ENCODE data around the gene FAM228A. TPM values are rescaled to one million over a fixed set of nuclear protein-coding genes. Genes with fewer than 3 reads are reported as not detected.
"Not testable (repeated sequence)": the region's sequence is repeated elsewhere in the genome, so short reads cannot be mapped to it uniquely, and the experiment has no call there.

FAM228A gene
- total RNA-seq, result not detected

GRCh38 chr2:24174851-24175277, at the start of gene FAM228A:
FAM228A (plus strand) TSS chr2:24175053; CDS start chr2:24175481, 428 bp downstream.
- Mint-ChIP-seq H3K27me3 (peaks cover 21% of the 10 kb centered on the region), H3K27ac (no peak within 1 kb of the TSS), H3K9me3 (no peaks in the 10 kb centered on the region), H3K4me1 (no peaks in the 10 kb centered on the region), H3K4me3 (no peak within 1 kb of the TSS), H3K36me3 (peaks cover 3% of the 10 kb centered on the region)
- no peak for DNase-seq

- H3K9me3 Mint-ChIP-seq, result no peaks in the 10 kb centered on the region
- DNase-seq, result no peak
- H3K4me1 Mint-ChIP-seq, result peaks cover 18% of the 10 kb centered on the region
Observed at GRCh38 chr2:24125956-24126355, 48.9 kb upstream of the FAM228A start.

GRCh38 chr2:24132543-24132942, 42.3 kb upstream of the FAM228A start:
- H3K4me1 Mint-ChIP-seq, result peaks cover 3% of the 10 kb centered on the region
- H3K27ac Mint-ChIP-seq, result no peak overlapping the region
- peaks cover 5% of the 10 kb centered on the region for H3K9me3 Mint-ChIP-seq
- no peaks in the 10 kb centered on the region for H3K27me3 Mint-ChIP-seq
- H3K4me3 Mint-ChIP-seq, result no peak overlapping the region
- H3K36me3 Mint-ChIP-seq, result no peaks in the 10 kb centered on the region
- no peak for DNase-seq

More at GRCh38 chr2:24125956-24126355, 48.9 kb upstream of the FAM228A start:
- Mint-ChIP-seq H3K27ac (no peak overlapping the region), H3K36me3 (no peaks in the 10 kb centered on the region), H3K4me3 (no peak overlapping the region), H3K27me3 (no peaks in the 10 kb centered on the region)

DNA sequence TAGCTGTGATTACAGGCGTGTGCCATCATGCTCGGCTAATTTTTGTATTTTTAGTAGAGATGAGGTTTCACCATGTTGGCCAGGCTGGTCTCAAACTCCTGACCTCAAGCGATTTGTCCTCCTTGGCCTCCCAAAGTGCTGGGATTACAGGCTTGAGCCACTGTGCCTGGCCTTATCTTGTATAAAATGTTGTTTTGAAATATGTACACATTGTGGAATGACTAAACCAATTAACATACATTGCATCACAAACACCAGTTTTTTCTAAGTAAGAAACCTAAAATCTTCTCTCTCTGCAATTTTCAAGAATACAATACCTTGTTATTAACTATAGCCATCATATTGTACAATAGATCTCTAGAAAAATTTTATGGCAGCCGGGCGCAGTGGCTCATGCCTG, 34.5 kb upstream of the FAM228A start:
- not testable (repeated sequence) for H3K4me3 Mint-ChIP-seq, H3K36me3 Mint-ChIP-seq, DNase-seq, H3K27me3 Mint-ChIP-seq, H3K4me1 Mint-ChIP-seq, H3K27ac Mint-ChIP-seq, H3K9me3 Mint-ChIP-seq

DNA sequence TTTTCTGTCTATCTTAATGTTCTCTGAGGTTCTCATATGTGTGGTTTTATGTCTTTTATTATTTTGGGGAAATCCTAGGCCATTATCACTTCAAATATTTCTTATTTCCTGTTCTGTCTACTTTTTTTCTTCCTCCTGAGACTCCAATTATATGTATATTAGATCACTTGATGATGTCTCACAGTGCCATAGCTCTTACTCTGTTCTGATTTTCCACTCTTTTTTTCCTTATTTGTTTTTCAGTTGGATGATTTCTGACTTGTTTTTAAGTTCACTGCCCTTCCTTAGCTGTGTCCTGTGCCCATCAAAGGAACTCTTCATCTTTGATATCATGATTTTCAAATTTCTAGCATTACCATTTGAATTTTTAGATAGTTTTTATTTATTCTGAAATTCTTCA, 27.5 kb upstream of the FAM228A start:
- H3K27me3 Mint-ChIP-seq, result no peaks in the 10 kb centered on the region
- DNase-seq, result no peak
- H3K4me3 Mint-ChIP-seq, result no peak overlapping the region
- H3K27ac Mint-ChIP-seq, result no peak overlapping the region
- H3K9me3 Mint-ChIP-seq, result peaks cover 9% of the 10 kb centered on the region
- H3K36me3 Mint-ChIP-seq, result peaks cover 12% of the 10 kb centered on the region
- H3K4me1 Mint-ChIP-seq, result no peaks in the 10 kb centered on the region

DNA sequence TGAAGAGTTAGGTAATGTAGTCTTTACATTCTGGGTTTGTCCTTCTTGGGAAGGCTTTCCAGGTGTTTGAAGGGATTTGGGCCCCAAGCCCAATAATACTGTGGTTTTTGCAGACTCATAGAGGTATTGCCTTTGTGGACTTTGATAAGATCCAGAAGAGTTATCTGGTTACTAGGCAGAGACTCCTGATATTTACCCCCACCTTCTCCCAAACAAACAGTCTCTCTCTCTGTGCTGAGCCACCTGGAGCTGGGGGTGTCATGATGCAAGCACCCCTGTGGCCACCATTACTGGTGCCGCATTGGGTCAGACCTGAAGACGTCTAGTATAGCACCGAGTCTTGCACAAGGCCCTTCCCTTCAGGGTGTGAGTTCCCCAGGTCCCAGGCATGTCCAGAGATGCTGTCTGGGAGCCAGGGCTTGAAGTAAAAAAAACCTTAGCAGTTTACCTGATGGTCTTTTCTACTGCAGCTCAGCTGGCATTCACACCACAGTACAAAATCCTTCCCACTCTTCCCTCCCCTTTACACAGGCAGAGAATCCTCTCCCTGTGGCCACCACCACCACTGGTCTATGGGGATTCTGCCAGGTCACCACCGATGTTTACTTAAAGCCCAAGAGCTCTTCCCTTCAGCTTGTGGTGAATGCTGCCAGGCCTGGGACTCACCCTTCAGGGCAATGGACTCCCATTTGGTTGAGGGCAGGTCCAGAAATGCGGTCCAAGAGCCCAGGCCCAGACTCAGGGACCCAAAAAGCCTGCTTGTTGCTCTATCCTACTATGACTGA, 22.2 kb upstream of the FAM228A start:
- Mint-ChIP-seq H3K36me3 (peaks cover 12% of the 10 kb centered on the region), H3K9me3 (peaks cover 4% of the 10 kb centered on the region), H3K27ac (no peak overlapping the region), H3K27me3 (no peaks in the 10 kb centered on the region), H3K4me1 (no peaks in the 10 kb centered on the region), H3K4me3 (no peak overlapping the region)
- no peak for DNase-seq

DNA sequence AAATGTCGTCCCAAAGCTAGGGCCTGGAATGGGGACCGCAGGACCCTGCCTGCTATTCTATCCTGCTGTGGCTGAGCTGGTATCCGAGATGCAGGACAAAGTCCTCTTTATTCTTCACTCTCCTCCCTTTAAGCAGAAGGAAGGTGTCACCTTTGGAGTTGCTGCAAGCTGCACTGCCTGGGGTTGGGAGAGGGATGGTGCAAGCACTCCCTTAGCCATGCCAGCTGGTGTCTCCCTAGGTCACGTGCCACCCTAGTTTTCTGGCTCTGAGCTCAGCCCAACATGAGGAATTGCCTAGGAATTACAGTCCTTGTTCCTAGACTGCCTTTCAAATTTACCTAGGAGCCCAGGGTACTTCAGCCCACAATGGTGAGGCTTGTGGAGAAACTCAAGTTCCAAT, 21.4 kb upstream of the FAM228A start:
- Mint-ChIP-seq H3K4me1 (no peaks in the 10 kb centered on the region), H3K4me3 (no peak overlapping the region), H3K27me3 (no peaks in the 10 kb centered on the region), H3K9me3 (peaks cover 3% of the 10 kb centered on the region), H3K36me3 (peaks cover 6% of the 10 kb centered on the region), H3K27ac (no peak overlapping the region)
- no peak for DNase-seq

DNA sequence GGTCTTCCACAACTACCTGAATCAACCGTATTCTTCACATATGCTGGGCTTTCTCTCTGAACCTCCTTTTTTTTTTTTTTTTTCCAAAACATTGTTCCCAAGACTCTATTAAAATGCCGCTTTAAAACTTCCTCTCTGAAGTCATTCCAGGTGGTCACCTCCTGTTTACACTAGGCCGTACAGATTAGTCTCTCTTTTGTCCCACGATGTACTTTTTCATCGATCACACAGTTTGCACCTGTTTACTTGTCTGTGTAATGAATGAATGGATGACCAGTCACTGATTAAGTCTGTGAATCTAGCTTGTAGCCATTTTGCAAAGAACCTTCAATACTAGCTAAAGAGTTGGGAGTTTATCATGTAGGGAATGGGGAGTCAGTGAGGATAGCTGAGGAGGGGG, 16.7 kb upstream of the FAM228A start:
- DNase-seq, result no peak
- no peaks in the 10 kb centered on the region for H3K4me1 Mint-ChIP-seq
- H3K9me3 Mint-ChIP-seq, result no peaks in the 10 kb centered on the region
- H3K36me3 Mint-ChIP-seq, result no peaks in the 10 kb centered on the region
- H3K27ac Mint-ChIP-seq, result no peak overlapping the region
- no peaks in the 10 kb centered on the region for H3K27me3 Mint-ChIP-seq
- no peak overlapping the region for H3K4me3 Mint-ChIP-seq

DNA sequence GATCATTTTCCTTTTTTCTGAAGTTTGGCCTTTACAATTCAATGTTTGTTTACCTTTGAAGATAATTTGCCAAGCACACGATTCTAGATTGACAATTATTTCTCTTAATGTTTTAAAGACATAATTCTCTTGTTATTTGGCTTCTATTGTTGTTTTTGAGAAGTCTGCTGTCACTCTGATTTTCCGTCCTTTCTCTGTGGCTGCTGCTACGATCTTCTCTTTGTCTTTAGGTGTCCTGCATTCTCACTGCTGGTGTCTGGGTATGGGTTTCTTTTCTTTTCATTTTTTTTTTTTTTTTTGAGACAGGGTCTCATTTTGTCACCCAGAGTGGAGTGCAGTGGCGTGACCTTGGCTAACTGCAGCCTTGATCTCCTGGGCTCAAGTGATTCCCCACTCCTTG, 15.1 kb upstream of the FAM228A start:
- DNase-seq, result no peak
- H3K27ac Mint-ChIP-seq, result no peak overlapping the region
- no peaks in the 10 kb centered on the region for H3K9me3 Mint-ChIP-seq
- H3K27me3 Mint-ChIP-seq, result no peaks in the 10 kb centered on the region
- H3K4me3 Mint-ChIP-seq, result no peak overlapping the region
- H3K4me1 Mint-ChIP-seq, result no peaks in the 10 kb centered on the region
- no peaks in the 10 kb centered on the region for H3K36me3 Mint-ChIP-seq

DNA sequence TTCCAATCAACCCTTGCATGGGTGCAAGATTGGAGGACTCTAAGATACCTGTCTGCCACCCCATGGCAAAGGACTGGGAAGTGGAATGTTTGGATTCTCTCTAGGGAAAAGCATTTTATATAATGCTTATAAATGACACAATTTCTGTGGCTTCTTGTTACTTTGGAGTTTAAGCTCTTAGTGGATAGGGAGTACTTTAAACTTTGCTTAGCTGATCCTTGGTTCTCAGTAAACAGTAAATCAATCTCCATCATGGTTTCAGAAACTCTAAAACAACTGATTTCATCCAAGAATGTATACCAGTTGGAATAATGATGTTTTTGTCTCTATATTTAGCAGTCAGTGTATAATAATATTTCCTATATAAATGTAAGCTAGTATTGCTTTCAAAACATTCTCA, 14.1 kb upstream of the FAM228A start:
- Mint-ChIP-seq H3K27me3 (no peaks in the 10 kb centered on the region), H3K4me1 (no peaks in the 10 kb centered on the region), H3K27ac (no peak overlapping the region), H3K36me3 (no peaks in the 10 kb centered on the region), H3K9me3 (no peaks in the 10 kb centered on the region), H3K4me3 (no peak overlapping the region)
- DNase-seq, result no peak

GRCh38 chr2:24162494-24162893, 12.4 kb upstream of the FAM228A start:
- no peak for DNase-seq
- H3K27ac Mint-ChIP-seq, result no peak overlapping the region
- no peak overlapping the region for H3K4me3 Mint-ChIP-seq
- H3K4me1 Mint-ChIP-seq, result no peaks in the 10 kb centered on the region
- H3K9me3 Mint-ChIP-seq, result no peaks in the 10 kb centered on the region
- no peaks in the 10 kb centered on the region for H3K27me3 Mint-ChIP-seq
- no peaks in the 10 kb centered on the region for H3K36me3 Mint-ChIP-seq

DNA sequence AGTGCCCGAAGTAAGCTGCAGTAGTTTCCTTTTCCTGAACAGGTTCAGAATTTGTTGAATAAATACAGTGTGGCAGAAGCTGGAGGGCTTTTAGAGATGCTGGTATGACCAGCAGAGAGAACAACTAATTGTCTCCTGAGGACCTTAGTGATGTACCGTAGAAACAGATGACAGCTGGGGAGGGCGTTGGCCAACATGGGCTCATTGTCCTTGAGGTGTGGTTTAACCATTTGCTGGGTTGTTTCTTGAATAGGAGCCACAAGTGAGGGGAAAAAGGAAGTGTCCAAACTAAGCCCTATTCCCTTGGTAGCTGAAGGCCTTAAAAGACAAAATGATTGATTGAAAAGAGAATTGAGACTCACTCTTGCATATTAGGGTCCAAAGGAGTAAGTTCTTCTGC, 11.7 kb upstream of the FAM228A start:
- no peaks in the 10 kb centered on the region for H3K27me3 Mint-ChIP-seq
- H3K9me3 Mint-ChIP-seq, result no peaks in the 10 kb centered on the region
- H3K27ac Mint-ChIP-seq, result no peak overlapping the region
- no peaks in the 10 kb centered on the region for H3K4me1 Mint-ChIP-seq
- H3K36me3 Mint-ChIP-seq, result no peaks in the 10 kb centered on the region
- H3K4me3 Mint-ChIP-seq, result no peak overlapping the region
- no peak for DNase-seq

DNA sequence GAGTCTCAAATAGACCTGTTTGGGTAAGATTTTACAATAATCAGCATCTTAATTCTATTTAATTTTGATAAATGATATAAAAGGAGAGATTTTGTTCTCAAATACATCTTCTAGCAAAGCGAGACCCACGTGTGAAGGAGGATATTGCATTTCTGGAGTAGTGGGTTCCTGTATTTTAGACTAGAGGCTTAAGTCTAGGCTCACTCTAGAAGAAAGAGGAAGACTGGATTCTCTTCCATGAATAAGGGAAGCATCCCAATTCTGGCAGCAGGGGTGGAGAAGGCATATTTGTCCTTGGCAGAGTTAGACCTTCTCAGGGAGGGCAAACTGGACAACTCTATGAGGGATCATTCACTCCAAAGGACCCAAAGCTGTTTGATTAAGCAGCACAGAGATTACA, 11.3 kb upstream of the FAM228A start:
- Mint-ChIP-seq H3K27me3 (no peaks in the 10 kb centered on the region), H3K9me3 (no peaks in the 10 kb centered on the region), H3K4me1 (no peaks in the 10 kb centered on the region), H3K36me3 (no peaks in the 10 kb centered on the region), H3K27ac (no peak overlapping the region), H3K4me3 (no peak overlapping the region)
- no peak for DNase-seq

- peak; percentile 52 for DNase-seq
- no peaks in the 10 kb centered on the region for H3K27me3 Mint-ChIP-seq
- no peak overlapping the region for H3K27ac Mint-ChIP-seq
- no peak overlapping the region for H3K4me3 Mint-ChIP-seq
- no peaks in the 10 kb centered on the region for H3K9me3 Mint-ChIP-seq
- H3K36me3 Mint-ChIP-seq, result no peaks in the 10 kb centered on the region
- H3K4me1 Mint-ChIP-seq, result no peaks in the 10 kb centered on the region
Observed at GRCh38 chr2:24164416-24164973, 10.4 kb upstream of the FAM228A start.

- no peak overlapping the region for H3K27ac Mint-ChIP-seq
- H3K4me1 Mint-ChIP-seq, result no peaks in the 10 kb centered on the region
- H3K27me3 Mint-ChIP-seq, result peaks cover 15% of the 10 kb centered on the region
- no peak for DNase-seq
- H3K4me3 Mint-ChIP-seq, result no peak overlapping the region
- H3K9me3 Mint-ChIP-seq, result no peaks in the 10 kb centered on the region
- peaks cover 2% of the 10 kb centered on the region for H3K36me3 Mint-ChIP-seq
Observed at GRCh38 chr2:24169023-24169422, 5.8 kb upstream of the FAM228A start.

DNA sequence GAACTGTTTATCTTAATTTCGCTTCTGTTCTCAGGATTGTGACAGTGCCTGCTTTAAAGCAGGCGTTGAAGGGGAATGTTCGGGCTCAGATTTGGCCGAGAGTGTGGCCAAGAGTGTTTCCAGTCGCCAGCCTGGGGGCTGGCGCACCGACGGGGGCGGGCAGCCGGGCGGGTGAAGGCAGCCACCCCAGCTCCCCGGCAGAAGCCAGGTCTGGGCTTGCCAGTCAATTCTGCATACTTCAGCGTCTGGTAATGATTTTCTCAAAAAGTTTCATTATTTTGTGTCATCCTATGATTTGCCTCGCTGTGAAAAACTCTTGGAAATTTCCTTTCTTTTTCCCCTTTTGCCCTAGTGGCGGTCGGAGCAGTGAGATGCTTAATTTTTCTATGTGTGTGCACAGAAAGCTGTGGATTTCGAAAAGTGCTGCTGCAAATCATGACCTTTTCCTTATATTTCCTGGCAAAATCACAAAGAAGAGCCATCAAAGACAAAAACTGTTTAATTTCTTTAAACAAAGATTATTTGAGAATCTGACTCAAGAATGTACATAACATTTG, 856 bp downstream of the FAM228A start:
- peaks cover 3% of the 10 kb centered on the region for H3K36me3 Mint-ChIP-seq

More for the DNA sequence above, 856 bp downstream of the FAM228A start:
- no peak for DNase-seq
- Mint-ChIP-seq H3K4me3 (no peak overlapping the region), H3K27ac (no peak overlapping the region), H3K27me3 (peaks cover 21% of the 10 kb centered on the region), H3K4me1 (no peaks in the 10 kb centered on the region), H3K9me3 (no peaks in the 10 kb centered on the region)

All from activated naive CD8-positive, alpha-beta T cell treated with anti-CD3 and anti-CD28 coated beads for 36 hours (primary cell).